ENCODE data around the gene PPDPF. TPM values are rescaled to one million over a fixed set of nuclear protein-coding genes. Genes with fewer than 3 reads are reported as not detected.

PPDPF gene
- total and polyA plus RNA-seq, 2 donors (not counting 3 experiments of a cell fraction or from before 2014, with no cell fraction given), result 52.2 to 219 TPM

DNA sequence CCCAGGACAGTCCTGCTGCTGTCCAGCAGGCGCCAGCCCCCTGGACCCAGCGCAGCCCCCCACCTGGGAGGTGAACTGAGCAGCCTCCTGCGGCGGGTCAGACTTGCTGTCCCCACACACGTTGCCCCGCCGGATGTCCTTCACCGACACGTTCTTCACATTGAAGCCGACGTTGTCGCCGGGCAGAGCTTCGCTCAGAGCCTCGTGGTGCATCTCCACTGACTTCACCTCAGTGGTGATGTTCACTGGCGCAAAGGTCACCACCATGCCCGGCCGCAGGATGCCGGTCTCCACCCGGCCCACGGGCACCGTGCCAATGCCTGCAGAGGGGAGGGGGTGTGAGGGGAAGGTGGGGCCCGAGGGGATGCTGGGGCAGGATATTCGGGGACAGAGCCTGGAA is 30.1 kb upstream of the PPDPF start:
- POLR2A ChIA-PET, result no interaction called here
- Histone ChIP-seq H3K27me3 (ENCODE audit: control insufficient read depth in 2 of 2, insufficient read depth in 2 of 2, low read length in 2 of 2) (no peaks in the 10 kb centered on the region), H4K20me1 (replicated peaks; ENCODE audit: control insufficient read depth, extremely low read depth, insufficient read depth, low read length) (no peaks in the 10 kb centered on the region), H3K9ac (replicated peaks; ENCODE audit: extremely low read depth, insufficient read depth, low read length) (no peak overlapping the region), H3K79me2 (ENCODE audit: control insufficient read depth, insufficient read depth, low read length) (no peaks in the 10 kb centered on the region), H2AFZ (ENCODE audit: low read depth, low read length) (no peak overlapping the region), H3K4me2 (ENCODE audit: insufficient read depth, low read length) (no peak overlapping the region), H3K4me1 (ENCODE audit: control insufficient read depth, extremely low read depth, insufficient read depth, low read length) (no peaks in the 10 kb centered on the region), H3K27ac (ENCODE audit: insufficient read depth, low read depth, low read length) (no peak overlapping the region), H3K36me3 (ENCODE audit: control insufficient read depth in 2 of 2, extremely low read depth in 1 of 2, insufficient read depth in 2 of 2, low read length in 2 of 2) (no peaks in the 10 kb centered on the region), H3K4me3 (replicated peaks in 1 of 3; ENCODE audit: insufficient read depth in 1 of 3, low read depth in 1 of 3, low read length in 3 of 3) (no peak overlapping the region), H3K9me3 (replicated peaks; ENCODE audit: control insufficient read depth, insufficient read depth, low read length) (no peaks in the 10 kb centered on the region), H3K9me1 (replicated peaks; ENCODE audit: control insufficient read depth, extremely low read depth, insufficient read depth, low read length) (no peaks in the 10 kb centered on the region)
- DNase-seq (ENCODE audit: low read depth, low spot score) (no peak), FAIRE-seq (no peak)
- dilution Hi-C loops (cut with MboI; ENCODE audit: extremely low pct_ligation_motif_present, low sequenced_read_pairs) (no loop called here), intact Hi-C loops (cut with micrococcal nuclease) (no loop called here)
- no TSS peak for BruUV-seq (replicated peaks)
- TF ChIP-seq MYC (IDR thresholded peaks at IDR 0.05; ENCODE audit: low read depth, low read length) (no peak), GATA2 (IDR thresholded peaks at IDR 0.05; ENCODE audit: insufficient read depth, insufficient read length, low read depth, low read length) (no peak), FOS (IDR thresholded peaks at IDR 0.05; ENCODE audit: borderline replicate concordance, insufficient read depth, low read length) (no peak), EZH2 (IDR thresholded peaks at IDR 0.05; ENCODE audit: borderline replicate concordance, low read depth, low read length, severe bottlenecking) (no peak), CTCF (IDR thresholded peaks at IDR 0.05; ENCODE audit: extremely low read depth in 1 of 2, insufficient read depth in 1 of 2, low read depth in 1 of 2, low read length in 2 of 2) (no peak), JUN (IDR thresholded peaks at IDR 0.05; ENCODE audit: borderline replicate concordance, insufficient read depth, insufficient read length, low read depth) (no peak)
- CTCF ChIA-PET, result no interaction called here

DNA sequence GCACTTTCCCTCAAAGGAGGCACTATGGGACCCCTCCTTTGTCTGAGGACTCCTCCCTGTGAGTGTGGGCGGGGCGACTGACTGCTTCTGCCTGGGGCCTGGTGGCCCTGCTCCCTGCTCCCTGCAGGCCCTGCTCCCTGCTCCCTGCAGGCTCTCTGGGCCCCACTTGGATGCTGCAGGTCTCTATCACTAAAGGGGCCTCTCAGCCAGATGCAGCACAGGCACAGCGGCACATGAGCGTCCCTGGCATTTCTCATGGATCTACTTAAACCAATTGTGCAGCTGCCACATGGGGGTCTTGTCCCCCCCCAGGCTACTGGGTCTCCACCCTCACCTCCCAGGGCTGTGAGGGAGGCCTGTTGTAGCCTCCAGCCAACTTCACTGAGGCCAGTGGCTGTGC is 29.5 kb upstream of the PPDPF start:
- Histone ChIP-seq H3K4me1 (ENCODE audit: control insufficient read depth, extremely low read depth, insufficient read depth, low read length) (no peaks in the 10 kb centered on the region), H3K9me3 (replicated peaks; ENCODE audit: control insufficient read depth, insufficient read depth, low read length) (no peaks in the 10 kb centered on the region), H3K4me2 (ENCODE audit: insufficient read depth, low read length) (no peak overlapping the region), H3K36me3 (ENCODE audit: control insufficient read depth in 2 of 2, extremely low read depth in 1 of 2, insufficient read depth in 2 of 2, low read length in 2 of 2) (no peaks in the 10 kb centered on the region), H3K79me2 (ENCODE audit: control insufficient read depth, insufficient read depth, low read length) (no peaks in the 10 kb centered on the region), H2AFZ (ENCODE audit: low read depth, low read length) (no peak overlapping the region), H4K20me1 (replicated peaks; ENCODE audit: control insufficient read depth, extremely low read depth, insufficient read depth, low read length) (no peaks in the 10 kb centered on the region), H3K27me3 (ENCODE audit: control insufficient read depth in 2 of 2, insufficient read depth in 2 of 2, low read length in 2 of 2) (no peaks in the 10 kb centered on the region), H3K4me3 (replicated peaks in 1 of 3; ENCODE audit: insufficient read depth in 1 of 3, low read depth in 1 of 3, low read length in 3 of 3) (no peak overlapping the region), H3K9me1 (replicated peaks; ENCODE audit: control insufficient read depth, extremely low read depth, insufficient read depth, low read length) (no peaks in the 10 kb centered on the region), H3K27ac (ENCODE audit: insufficient read depth, low read depth, low read length) (no peak overlapping the region), H3K9ac (replicated peaks; ENCODE audit: extremely low read depth, insufficient read depth, low read length) (no peak overlapping the region)
- CTCF ChIA-PET, result no interaction called here
- FAIRE-seq (no peak), DNase-seq (ENCODE audit: low read depth, low spot score) (no peak)
- intact Hi-C loops (cut with micrococcal nuclease) (no loop called here), dilution Hi-C loops (cut with MboI; ENCODE audit: extremely low pct_ligation_motif_present, low sequenced_read_pairs) (no loop called here)
- POLR2A ChIA-PET, result no interaction called here
- no TSS peak for BruUV-seq (replicated peaks)
- no peak for TF ChIP-seq FOS (IDR thresholded peaks at IDR 0.05; ENCODE audit: borderline replicate concordance, insufficient read depth, low read length)
- TF ChIP-seq EZH2 (IDR thresholded peaks at IDR 0.05; ENCODE audit: borderline replicate concordance, low read depth, low read length, severe bottlenecking), result no peak
- TF ChIP-seq GATA2 (IDR thresholded peaks at IDR 0.05; ENCODE audit: insufficient read depth, insufficient read length, low read depth, low read length), result no peak
- no peak for TF ChIP-seq POLR2A (IDR thresholded peaks at IDR 0.05; ENCODE audit: low read depth, low read length)
- no peak for TF ChIP-seq MAX (IDR thresholded peaks at IDR 0.05; ENCODE audit: insufficient read depth, insufficient read length)
- no peak for TF ChIP-seq JUN (IDR thresholded peaks at IDR 0.05; ENCODE audit: borderline replicate concordance, insufficient read depth, insufficient read length, low read depth)
- TF ChIP-seq MYC (IDR thresholded peaks at IDR 0.05; ENCODE audit: low read depth, low read length), result no peak
- TF ChIP-seq CTCF (IDR thresholded peaks at IDR 0.05; ENCODE audit: extremely low read depth in 1 of 2, insufficient read depth in 1 of 2, low read depth in 1 of 2, low read length in 2 of 2), result no peak
- TF ChIP-seq POLR2AphosphoS5 (IDR thresholded peaks at IDR 0.05; ENCODE audit: insufficient read depth, low read depth, low read length), result no peak
